HepG2 (cell line): ENCODE data around the gene SMG5. TPM values are rescaled to one million over a fixed set of nuclear protein-coding genes. Genes with fewer than 3 reads are reported as not detected.
A peak's percentile ranks its signal among the peaks of the same experiment; 100 is the strongest.

Experiments used
- ARHGAP35 ChIP-seq: sonication (generic); formaldehyde crosslinking; IDR thresholded peaks from 2 replicates; pipeline ENCODE4 v1.9.0; 2022; ENCODE audit warnings: mild to moderate bottlenecking, inconsistent platforms, moderate library complexity, missing genetic modification reagents, borderline replicate concordance
- DNMT1 ChIP-seq: sonication (generic); formaldehyde crosslinking; IDR thresholded peaks from 2 replicates; pipeline ENCODE4 v1.5.1; 2020; ENCODE audit warnings: mild to moderate bottlenecking, missing genetic modification reagents
- E2F5 ChIP-seq: sonication (generic); formaldehyde crosslinking; conservative IDR thresholded peaks from 2 replicates; pipeline ENCODE4 v1.4.0; 2020; ENCODE audit warnings: missing genetic modification reagents
- EED ChIP-seq: sonication (generic); formaldehyde crosslinking; IDR thresholded peaks from 2 replicates; pipeline ENCODE4 v1.5.0; 2020; ENCODE audit warnings: mild to moderate bottlenecking, missing genetic modification reagents
- HMG20B ChIP-seq: conservative IDR thresholded peaks from 2 replicates; pipeline ENCODE4 v1.6.1; 2016; ENCODE audit warnings: missing genetic modification reagents, missing compliant biosample characterization
- HOMEZ ChIP-seq: IDR thresholded peaks from 2 replicates; pipeline ENCODE4 v1.6.1; 2016; ENCODE audit warnings: low read depth
- IRF2 ChIP-seq: IDR thresholded peaks from 2 replicates; pipeline ENCODE4 v1.6.1; 2018; ENCODE audit warnings: missing genetic modification reagents, missing compliant biosample characterization
- KAT7 ChIP-seq: IDR thresholded peaks from 2 replicates; pipeline ENCODE4 v1.6.1; 2018; ENCODE audit warnings: borderline replicate concordance, missing compliant biosample characterization
- MEF2D ChIP-seq: sonication (generic); formaldehyde crosslinking; IDR thresholded peaks from 2 replicates; pipeline ENCODE4 v1.5.1; 2020; ENCODE audit warnings: mild to moderate bottlenecking, missing genetic modification reagents
- PCBP1 ChIP-seq: fragments of 200-400 bp; formaldehyde crosslinking; IDR thresholded peaks from 2 replicates; pipeline ENCODE4 v1.6.1; 2017; ENCODE audit warnings: mild to moderate bottlenecking, low read depth, low read length, borderline replicate concordance
- PITX1 ChIP-seq: sonication (generic); formaldehyde crosslinking; IDR thresholded peaks from 2 replicates; pipeline ENCODE4 v1.5.1; 2020; ENCODE audit warnings: mild to moderate bottlenecking, missing genetic modification reagents
- PPARG ChIP-seq: conservative IDR thresholded peaks from 2 replicates; pipeline ENCODE4 v1.6.1; 2016; ENCODE audit warnings: missing biosample characterization, missing genetic modification reagents
- SNRNP70 ChIP-seq: fragments of 200-400 bp; formaldehyde crosslinking; IDR thresholded peaks from 2 replicates; pipeline ENCODE4 v1.6.1; 2017; ENCODE audit warnings: mild to moderate bottlenecking, low read depth, low read length, moderate library complexity
- TFDP2 ChIP-seq: sonication (generic); formaldehyde crosslinking; IDR thresholded peaks from 2 replicates; pipeline ENCODE4 v1.4.0; 2020; ENCODE audit warnings: missing genetic modification reagents
- ZC3H13 ChIP-seq: sonication (generic); formaldehyde crosslinking; IDR thresholded peaks from 2 replicates; pipeline ENCODE4 v1.8.1; 2023; ENCODE audit warnings: mild to moderate bottlenecking, missing genetic modification reagents, moderate library complexity
- ZNF160 ChIP-seq: sonication (generic); formaldehyde crosslinking; IDR thresholded peaks from 2 replicates; pipeline ENCODE4 v1.8.0; 2022; ENCODE audit warnings: mild to moderate bottlenecking, inconsistent platforms, missing genetic modification reagents
- ZNF660 ChIP-seq: sonication (generic); formaldehyde crosslinking; IDR thresholded peaks from 2 replicates; pipeline ENCODE4 v1.5.1; 2020; ENCODE audit warnings: mild to moderate bottlenecking, low read depth, missing genetic modification reagents, borderline replicate concordance
- ZSCAN12 ChIP-seq: sonication (generic); formaldehyde crosslinking; IDR thresholded peaks from 2 replicates; pipeline ENCODE4 v1.9.0; 2021; ENCODE audit warnings: mild to moderate bottlenecking, missing genetic modification reagents
- ZSCAN25 ChIP-seq: sonication (generic); formaldehyde crosslinking; IDR thresholded peaks from 2 replicates; pipeline ENCODE4 v1.8.0; 2022; ENCODE audit warnings: mild to moderate bottlenecking, missing genetic modification reagents
- polyA plus RNA-seq, 8 experiments: library from polyadenylated mRNA; depleted of rRNA in 3 of 8; stranded (reverse) in 7 of 8; unstranded in 1 of 8; fragments of >200 nt; fragmentation: Illumina TruSeq in 4 of 8; extraction: Trizol in 4 of 8; gene quantifications; 2 replicates each; pipeline versions ENCODE4 v1.2.1 to v1.2.3, GENCODE V29; 2011 to 2016; ENCODE audit warnings: low read depth in 4 of 8, missing spikeins in 1 of 8, mixed read lengths in 1 of 8; ENCODE audit not compliant: insufficient read depth in 1 of 8
- total RNA-seq, 5 experiments: library from RNA; depleted of rRNA; stranded (reverse); fragments of >200 nt; fragmentation: Illumina TruSeq; extraction: Trizol; gene quantifications; 2 replicates each; pipeline ENCODE4 v1.2.3, GENCODE V29; 2016; ENCODE audit warnings: low read depth in 1 of 5
- TF ChIP-seq, protein P1 (sequence below): sonication (generic); formaldehyde crosslinking; IDR thresholded peaks from 2 replicates; pipeline ENCODE4 v1.4.0; 2020; ENCODE audit warnings: mild to moderate bottlenecking, low read depth, missing genetic modification reagents
- TF ChIP-seq, protein P2 (sequence below): sonication (generic); formaldehyde crosslinking; IDR thresholded peaks from 2 replicates; pipeline ENCODE4 v1.8.0; 2022; ENCODE audit warnings: missing genetic modification reagents, mild to moderate bottlenecking, inconsistent platforms, borderline replicate concordance

Gene SMG5
- total and polyA plus RNA-seq, 2 of the 13 experiments (the other 11 are each of a cell fraction or from before 2014, with no cell fraction given), result 50.5 to 84.0 TPM

DNA sequence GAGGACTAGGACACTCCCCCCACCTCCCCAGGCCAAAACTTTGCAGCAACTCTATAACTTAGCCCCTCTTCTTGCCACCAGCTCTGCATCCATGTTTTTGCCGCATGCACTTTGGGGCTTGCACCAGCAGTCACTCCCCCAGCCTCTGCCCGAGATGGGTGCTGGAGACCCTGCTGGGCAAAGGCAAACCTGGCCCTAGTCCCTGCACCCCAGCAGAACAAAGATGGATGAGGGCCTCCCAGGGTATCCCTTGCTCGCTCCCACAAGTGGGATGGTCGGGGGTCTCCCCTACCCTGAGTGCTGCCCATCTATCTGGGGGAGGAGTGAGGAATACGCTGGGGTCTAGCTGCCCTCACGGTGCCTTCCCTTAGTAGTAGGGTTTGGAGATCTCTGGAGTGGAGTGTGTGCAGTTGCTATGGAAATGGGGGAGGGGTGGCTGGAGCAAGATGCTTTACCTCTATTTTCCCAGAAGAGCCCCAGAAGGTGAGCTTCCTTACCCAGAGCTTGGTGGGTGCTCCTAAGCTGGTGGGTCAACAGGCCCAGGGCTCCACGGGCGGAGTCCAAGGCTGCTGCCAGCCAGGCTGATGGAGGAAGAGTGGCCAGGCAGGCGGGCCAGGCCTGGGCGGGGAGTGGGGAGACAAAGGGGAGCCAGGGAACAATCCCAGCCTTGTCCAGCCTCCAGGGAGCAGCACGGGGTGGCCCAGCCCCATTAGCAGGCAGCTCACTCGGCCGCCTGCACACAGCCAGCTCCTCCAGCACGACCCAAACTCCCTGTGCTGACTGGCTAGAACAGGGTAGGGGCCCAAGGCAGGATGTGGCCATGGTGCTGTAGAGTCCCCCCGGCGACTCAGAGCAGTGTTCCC is 34.9 kb downstream of the SMG5 start, which contains the start of gene PAQR6 (continued):
- TF ChIP-seq, protein P1, sequence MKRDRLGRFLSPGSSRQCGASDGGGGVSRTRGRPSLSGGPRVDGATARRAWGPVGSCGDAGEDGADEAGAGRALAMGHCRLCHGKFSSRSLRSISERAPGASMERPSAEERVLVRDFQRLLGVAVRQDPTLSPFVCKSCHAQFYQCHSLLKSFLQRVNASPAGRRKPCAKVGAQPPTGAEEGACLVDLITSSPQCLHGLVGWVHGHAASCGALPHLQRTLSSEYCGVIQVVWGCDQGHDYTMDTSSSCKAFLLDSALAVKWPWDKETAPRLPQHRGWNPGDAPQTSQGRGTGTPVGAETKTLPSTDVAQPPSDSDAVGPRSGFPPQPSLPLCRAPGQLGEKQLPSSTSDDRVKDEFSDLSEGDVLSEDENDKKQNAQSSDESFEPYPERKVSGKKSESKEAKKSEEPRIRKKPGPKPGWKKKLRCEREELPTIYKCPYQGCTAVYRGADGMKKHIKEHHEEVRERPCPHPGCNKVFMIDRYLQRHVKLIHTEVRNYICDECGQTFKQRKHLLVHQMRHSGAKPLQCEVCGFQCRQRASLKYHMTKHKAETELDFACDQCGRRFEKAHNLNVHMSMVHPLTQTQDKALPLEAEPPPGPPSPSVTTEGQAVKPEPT (CRISPR knock-in tag), result no peak
- no peak for TF ChIP-seq ZNF160 (CRISPR knock-in tag)
- no peak for TF ChIP-seq KAT7 (CRISPR knock-in tag)
- TF ChIP-seq ZSCAN12, result no peak
- TF ChIP-seq TFDP2 (CRISPR knock-in tag), result no peak
- TF ChIP-seq, protein P2, sequence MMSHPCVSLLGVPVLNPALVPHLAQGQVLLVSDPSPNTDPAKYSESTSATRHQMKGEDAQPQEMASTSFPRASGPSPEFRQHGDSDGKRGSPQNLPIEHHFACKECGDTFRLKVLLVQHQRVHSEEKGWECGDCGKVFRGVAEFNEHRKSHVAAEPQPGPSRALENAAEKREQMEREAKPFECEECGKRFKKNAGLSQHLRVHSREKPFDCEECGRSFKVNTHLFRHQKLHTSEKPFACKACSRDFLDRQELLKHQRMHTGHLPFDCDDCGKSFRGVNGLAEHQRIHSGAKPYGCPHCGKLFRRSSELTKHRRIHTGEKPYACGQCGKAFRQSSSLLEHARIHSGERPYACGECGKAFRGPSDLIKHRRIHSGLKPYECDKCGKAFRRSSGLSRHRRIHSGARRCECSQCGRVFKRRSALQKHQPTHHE (CRISPR knock-in tag), result no peak
- TF ChIP-seq E2F5, result no peak
- 0 out of 2 replicates have a peak, but pooled peaks have one; percentile 33 for TF ChIP-seq MEF2D
- 0 out of 2 replicates have a peak, but pooled peaks have one; percentile 9 for TF ChIP-seq PCBP1
- no peak for TF ChIP-seq EED (CRISPR knock-in tag)
- no peak for TF ChIP-seq DNMT1
- no peak for TF ChIP-seq ZC3H13
- TF ChIP-seq PITX1 (CRISPR knock-in tag), result no peak
- TF ChIP-seq SNRNP70, result no peak
- no peak for TF ChIP-seq HOMEZ (CRISPR knock-in tag)
- TF ChIP-seq ARHGAP35 (CRISPR knock-in tag), result no peak
- no peak for TF ChIP-seq IRF2
- no peak for TF ChIP-seq HMG20B (CRISPR knock-in tag)
- no peak for TF ChIP-seq PPARG (CRISPR knock-in tag)
- TF ChIP-seq ZNF660 (CRISPR knock-in tag), result no peak
- TF ChIP-seq ZSCAN25 (CRISPR knock-in tag), result no peak
